Measurements from ENCODE around the gene BCAP31. TPM values are rescaled to one million over a fixed set of nuclear protein-coding genes. Genes with fewer than 3 reads are reported as not detected.

BCAP31 gene
- total RNA-seq, 1 donor from 2014 or later = 219 TPM

Other genes starting within 250 kb of the BCAP31 start
- 50.0 and 87.7 TPM in 2 replicates for gene BGN, start 229.4 kb downstream of the BCAP31 start, total RNA-seq
- 0.46 and 0.52 TPM in 2 replicates for gene ATP2B3, start 206.7 kb downstream of the BCAP31 start, total RNA-seq
- 19.8 and 21.7 TPM in 2 replicates for gene CCNQ, start 125.2 kb downstream of the BCAP31 start, total RNA-seq
- 0.20 and 0.36 TPM in 2 replicates for gene DUSP9, start 77.2 kb downstream of the BCAP31 start, total RNA-seq
- gene PNCK, start 50.6 kb downstream of the BCAP31 start, total RNA-seq = 0.65 and 1.1 TPM in 2 replicates
- gene SLC6A8, start 36.5 kb downstream of the BCAP31 start, total RNA-seq = 52.6 and 57.9 TPM in 2 replicates
- 27.2 and 30.5 TPM in 2 replicates for gene ABCD1, start 469 bp upstream of the BCAP31 start, total RNA-seq
- gene PLXNB3, start 39.9 kb upstream of the BCAP31 start, total RNA-seq = 5.3 and 5.4 TPM in 2 replicates
- gene SRPK3, start 56.7 kb upstream of the BCAP31 start, total RNA-seq = not detected in 2 replicates
- gene IDH3G, start 70.0 kb upstream of the BCAP31 start, total RNA-seq = 40.0 and 41.9 TPM in 2 replicates
- gene SSR4, start 70.3 kb upstream of the BCAP31 start, total RNA-seq = 252 and 299 TPM in 2 replicates
- 9.9 and 13.1 TPM in 2 replicates for gene PDZD4, start 106.2 kb upstream of the BCAP31 start, total RNA-seq
- gene L1CAM, start 161.8 kb upstream of the BCAP31 start, total RNA-seq = 347 and 353 TPM in 2 replicates
- not detected in 2 replicates for gene AVPR2, start 180.3 kb upstream of the BCAP31 start, total RNA-seq
- gene ARHGAP4, start 201.9 kb upstream of the BCAP31 start, total RNA-seq = 3.9 and 4.3 TPM in 2 replicates
- gene NAA10, start 210.7 kb upstream of the BCAP31 start, total RNA-seq = 134 and 144 TPM in 2 replicates
- 1.7 and 2.2 TPM in 2 replicates for gene RENBP, start 220.3 kb upstream of the BCAP31 start, total RNA-seq
- gene HCFC1, start 247.4 kb upstream of the BCAP31 start, total RNA-seq = 58.1 and 61.2 TPM in 2 replicates
- gene TMEM187, start 248.4 kb upstream of the BCAP31 start, total RNA-seq = 8.6 and 10.6 TPM in 2 replicates

Data from astrocyte (in vitro differentiated cells and primary cell).